Measurements from ENCODE around the gene ZNF446.
"Not testable (repeated sequence)": the region's sequence is repeated elsewhere in the genome, so short reads cannot be mapped to it uniquely, and the experiment has no call there.

Gene ZNF446

GRCh38 chr19:58498316-58499020 is 22.3 kb downstream of the ZNF446 start:
- TF ChIP-seq CTCF (IDR thresholded peaks at IDR 0.05; ENCODE audit: insufficient read depth, low read length, poor library complexity, severe bottlenecking) = no peak
- no peak for DNase-seq (ENCODE audit: extremely low read depth, insufficient read length)
- Histone ChIP-seq H3K36me3 (ENCODE audit: control insufficient read depth, insufficient read depth, low read length) (no peaks in the 10 kb centered on the region), H3K4me3 (replicated peaks; ENCODE audit: low read depth, low read length) (peak overlapping the region; percentile 66), H3K27me3 (replicated peaks; ENCODE audit: control insufficient read depth, insufficient read depth, low read length) (no peaks in the 10 kb centered on the region)

GRCh38 chr19:58499021-58499927 is 23.1 kb downstream of the ZNF446 start:
- Histone ChIP-seq H3K4me3 (replicated peaks; ENCODE audit: low read depth, low read length) (peak overlapping the region; percentile 66), H3K27me3 (replicated peaks; ENCODE audit: control insufficient read depth, insufficient read depth, low read length) (no peaks in the 10 kb centered on the region), H3K36me3 (ENCODE audit: control insufficient read depth, insufficient read depth, low read length) (no peaks in the 10 kb centered on the region)
- peak; percentile 42 for TF ChIP-seq CTCF (IDR thresholded peaks at IDR 0.05; ENCODE audit: insufficient read depth, low read length, poor library complexity, severe bottlenecking)
- peak; percentile 98 for DNase-seq (ENCODE audit: extremely low read depth, insufficient read length)

- Histone ChIP-seq H3K27me3 (replicated peaks; ENCODE audit: control insufficient read depth, insufficient read depth, low read length) (no peaks in the 10 kb centered on the region), H3K4me3 (replicated peaks; ENCODE audit: low read depth, low read length) (peak overlapping the region; percentile 66; the same call in 1 of the 2 replicates), H3K36me3 (ENCODE audit: control insufficient read depth, insufficient read depth, low read length) (no peaks in the 10 kb centered on the region)
- no peak for TF ChIP-seq CTCF (IDR thresholded peaks at IDR 0.05; ENCODE audit: insufficient read depth, low read length, poor library complexity, severe bottlenecking)
- no peak for DNase-seq (ENCODE audit: extremely low read depth, insufficient read length)
These were observed 24.1 kb downstream of the ZNF446 start for GRCh38 chr19:58500242-58500641.

- not testable (repeated sequence) for H3K4me3 ChIP-seq (replicated peaks; ENCODE audit: low read depth, low read length); H3K36me3 ChIP-seq (ENCODE audit: control insufficient read depth, insufficient read depth, low read length); DNase-seq (ENCODE audit: extremely low read depth, insufficient read length); H3K27me3 ChIP-seq (replicated peaks; ENCODE audit: control insufficient read depth, insufficient read depth, low read length)
These were observed 31.6 kb downstream of the ZNF446 start for GRCh38 chr19:58507602-58508223.

- DNase-seq (ENCODE audit: extremely low read depth, insufficient read length) = no peak
- H3K36me3 ChIP-seq (ENCODE audit: control insufficient read depth, insufficient read depth, low read length) = no peaks in the 10 kb centered on the region
- H3K27me3 ChIP-seq (replicated peaks; ENCODE audit: control insufficient read depth, insufficient read depth, low read length) = no peaks in the 10 kb centered on the region
- no peak for TF ChIP-seq CTCF (IDR thresholded peaks at IDR 0.05; ENCODE audit: insufficient read depth, low read length, poor library complexity, severe bottlenecking)
- H3K4me3 ChIP-seq (replicated peaks; ENCODE audit: low read depth, low read length) = no peak overlapping the region
These were observed 33.6 kb downstream of the ZNF446 start for GRCh38 chr19:58509731-58510083.
